NCI-H146 (cell line): ENCODE results near the gene RARB.

ENCODE experiments used
- DNase-seq: peaks from one replicate; lab custom pipeline; 2025; lab: John Stamatoyannopoulos, UW

Gene RARB

GRCh38 chr3:25448750-25449692 lies 21.0 kb downstream of the RARB start:
- DNase-seq = no peak

DNA sequence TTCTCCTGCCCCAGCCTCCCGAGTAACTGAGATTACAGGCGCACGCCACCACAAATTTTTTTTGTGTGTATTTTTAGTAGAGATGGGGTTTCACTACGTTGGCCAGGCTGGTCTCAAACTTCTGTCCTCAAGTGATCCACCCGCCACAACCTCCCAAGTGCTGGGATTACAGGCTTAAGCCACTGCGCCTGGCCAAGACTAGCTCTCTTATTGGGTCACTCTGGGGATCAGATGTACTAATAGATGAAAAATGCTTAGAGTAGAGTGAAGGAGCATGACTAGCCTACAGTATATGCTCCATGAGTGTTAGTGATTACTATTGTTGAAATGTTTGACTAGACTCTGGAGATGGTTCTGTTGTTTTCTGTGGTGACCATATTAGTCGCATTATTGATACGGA lies 21.8 kb downstream of the RARB start:
- DNase-seq = no peak

GRCh38 chr3:25452192-25452591 lies 24.1 kb downstream of the RARB start:
- no peak for DNase-seq

DNA sequence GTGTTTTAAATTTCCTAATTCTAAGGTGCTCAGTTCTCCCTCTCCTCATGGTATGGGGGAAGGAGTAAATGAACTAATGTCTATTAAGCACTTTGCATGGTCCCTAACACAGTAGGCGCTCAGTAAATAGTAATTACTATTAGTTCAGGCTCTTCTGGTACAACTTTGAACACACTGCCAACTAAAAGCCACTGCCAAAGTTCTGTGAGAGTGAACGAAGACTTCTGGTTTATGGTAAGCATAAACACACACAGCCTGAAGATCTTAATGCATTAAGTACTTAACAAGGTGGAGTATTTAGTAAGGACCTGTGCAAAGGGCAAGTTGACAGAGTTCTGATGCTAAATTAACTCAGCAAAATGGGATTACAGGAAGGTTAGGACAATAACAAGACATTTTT lies 24.7 kb downstream of the RARB start:
- no peak for DNase-seq

DNA sequence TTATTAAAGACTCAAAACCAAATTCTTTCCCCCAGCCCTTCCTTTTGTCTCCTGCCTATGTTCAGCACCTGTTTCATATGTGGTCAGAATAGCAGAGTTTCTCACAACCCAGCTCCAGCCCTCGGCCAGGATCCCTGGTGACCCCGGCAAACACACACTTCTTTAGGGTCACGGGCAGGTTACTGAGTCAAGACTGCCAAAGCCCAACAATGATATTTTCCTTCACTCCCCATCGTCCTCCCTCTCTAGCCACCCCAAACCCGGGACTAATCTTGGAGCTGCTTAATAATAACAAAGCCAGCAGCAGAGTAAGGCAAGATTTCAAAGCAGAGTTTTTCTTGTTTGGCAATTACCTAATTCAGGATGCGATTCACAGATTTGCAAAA lies 25.5 kb downstream of the RARB start:
- DNase-seq = no peak

DNA sequence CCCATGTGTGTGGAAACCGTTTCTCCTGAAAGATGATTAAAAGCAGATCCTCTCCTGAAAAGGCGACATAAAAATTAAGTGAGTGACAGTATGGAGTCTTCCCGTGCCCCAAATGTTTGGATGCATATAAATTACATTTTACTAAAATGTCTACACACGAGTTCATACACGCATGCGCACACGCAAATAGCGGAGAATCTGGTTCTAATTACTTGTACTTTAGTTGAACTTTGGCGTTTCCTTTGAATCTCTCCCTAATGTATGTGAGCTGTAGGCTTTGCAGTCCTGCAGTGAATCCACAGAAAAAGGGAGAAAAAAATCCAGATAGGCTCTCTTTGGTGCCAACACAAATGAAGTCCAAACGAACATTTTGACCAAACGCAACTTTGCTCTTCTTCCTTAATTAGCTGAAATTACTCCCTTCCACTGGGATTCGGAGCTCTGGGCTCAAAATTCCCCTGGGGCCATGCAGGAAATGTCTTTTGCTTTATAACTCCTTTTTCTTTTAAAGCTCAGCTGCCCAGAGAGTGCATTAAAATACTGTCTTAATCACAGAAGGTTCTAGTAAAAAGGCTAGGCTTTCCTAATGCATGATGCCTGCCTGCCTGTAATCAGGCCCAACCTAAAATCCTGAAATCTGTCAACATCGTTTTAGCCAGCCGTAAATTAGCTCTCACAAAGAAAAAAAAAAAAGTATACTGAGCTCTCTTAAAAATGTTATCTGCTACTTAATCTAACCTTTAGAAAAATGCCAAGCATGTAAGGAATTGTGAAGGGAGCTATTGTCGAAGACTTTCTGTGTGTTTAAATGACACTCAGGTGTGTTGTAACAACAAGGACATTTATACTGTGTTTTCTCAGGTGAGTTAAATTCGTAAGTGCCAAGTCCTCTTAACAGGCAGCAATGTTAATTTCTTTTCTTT lies 26.2 kb downstream of the RARB start:
- no peak for DNase-seq

DNA sequence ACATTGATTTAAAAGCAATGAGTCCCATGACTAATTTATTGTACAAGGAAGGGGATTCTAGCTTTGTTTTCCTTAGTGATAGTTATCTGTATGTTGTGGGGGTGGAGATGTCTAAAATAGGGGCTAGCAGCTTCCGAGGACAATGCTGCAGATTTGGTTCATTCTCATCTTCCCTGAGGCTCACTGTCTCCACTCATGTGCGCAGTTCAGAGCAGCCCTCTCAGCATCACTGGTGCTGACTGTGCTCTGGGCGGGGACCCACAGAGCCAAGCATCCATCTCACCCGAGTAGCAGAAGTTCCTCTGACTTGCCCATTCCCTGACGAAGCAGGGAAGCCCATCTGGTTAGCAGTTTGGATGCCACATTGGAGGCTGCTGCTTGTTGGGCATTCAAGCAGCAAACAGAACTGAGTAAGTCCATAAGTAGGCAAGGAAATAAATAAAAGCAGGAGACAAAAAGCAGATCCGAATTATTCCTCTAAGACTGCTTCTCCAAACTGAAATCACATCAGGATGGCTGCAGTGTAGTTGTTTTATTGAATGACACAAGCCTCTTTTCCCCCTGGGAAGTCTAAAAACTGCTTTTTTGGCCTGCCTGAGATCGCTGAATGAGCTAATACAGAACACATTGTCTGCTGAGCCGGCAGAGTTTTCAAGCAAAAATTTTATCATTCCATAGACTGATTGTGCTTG lies 27.5 kb downstream of the RARB start:
- no peak for DNase-seq

DNA sequence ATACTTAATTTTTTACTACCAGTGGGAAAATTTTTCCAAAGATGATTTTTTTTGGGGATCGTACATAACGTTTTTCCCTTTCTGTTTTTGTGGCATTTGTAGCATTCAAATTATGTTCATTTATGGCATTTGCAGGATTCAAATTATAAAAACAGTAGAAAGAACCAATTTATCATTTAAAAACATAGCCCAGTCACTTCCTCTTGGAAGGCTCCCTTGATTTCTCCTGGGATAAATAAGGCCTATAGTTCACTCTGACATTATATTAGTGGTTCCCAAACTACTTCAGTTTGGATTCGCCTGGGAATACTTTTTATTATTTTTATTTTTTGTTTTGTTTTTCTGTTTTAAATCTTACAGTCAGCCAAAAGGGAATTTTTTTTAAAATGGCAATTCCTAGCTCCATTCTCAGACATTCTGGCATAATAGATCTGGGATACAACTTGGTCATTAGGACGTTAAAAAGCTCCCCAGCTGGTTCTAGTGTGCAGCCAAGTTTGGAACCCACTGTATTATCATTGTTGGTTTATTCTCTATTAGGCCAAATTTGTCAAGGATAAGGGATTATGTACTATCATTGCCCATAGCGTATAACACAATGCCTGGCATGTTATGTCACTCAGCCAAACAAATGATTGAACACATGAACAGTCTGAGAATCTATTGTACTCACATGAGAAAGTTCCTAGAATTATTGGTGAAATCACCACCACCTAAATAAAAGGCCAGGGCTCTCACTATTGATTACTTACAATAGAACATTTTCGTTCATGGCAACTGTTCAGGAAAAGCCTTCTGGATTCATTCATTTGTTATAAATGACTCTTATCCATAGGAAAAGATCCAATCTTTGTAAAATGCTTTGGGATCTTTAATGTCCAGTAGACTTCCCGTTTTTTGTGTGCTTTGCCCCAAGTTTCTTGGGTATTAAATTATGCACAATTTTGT lies 28.9 kb downstream of the RARB start:
- no peak for DNase-seq

DNA sequence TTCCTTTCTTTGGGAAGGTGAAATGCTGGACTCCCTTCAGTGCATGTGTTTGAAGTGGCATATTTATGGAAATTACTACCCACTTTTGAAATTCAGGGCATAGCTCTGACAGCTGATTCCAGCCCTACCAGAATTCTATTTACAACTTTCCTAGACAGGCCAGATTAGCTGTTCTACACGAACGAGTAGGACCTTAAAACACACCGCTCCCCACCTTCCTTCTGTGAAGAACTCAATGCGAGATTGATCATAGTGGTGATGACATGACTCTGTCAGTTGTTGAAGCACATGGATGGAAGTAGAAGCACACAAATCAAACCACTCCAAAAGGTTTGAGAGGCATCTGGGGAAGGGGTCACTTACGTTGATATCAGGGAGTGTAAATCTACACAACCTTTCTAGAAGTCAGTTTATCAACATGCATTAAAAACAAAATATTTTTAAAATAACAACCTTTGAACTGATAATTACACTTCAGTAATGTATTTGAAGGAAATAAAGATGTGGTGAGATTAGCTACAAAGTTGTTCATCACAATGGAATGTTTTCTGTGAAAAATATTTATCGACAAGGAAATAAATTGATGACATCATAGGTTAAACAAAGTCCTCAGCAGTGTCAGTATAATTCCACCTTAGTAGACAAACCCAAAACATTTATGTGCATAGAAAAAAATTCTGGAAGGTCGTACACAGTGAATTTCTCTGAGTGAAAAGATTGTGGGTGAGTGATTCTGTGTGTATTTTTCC lies 29.8 kb downstream of the RARB start:
- DNase-seq = no peak

DNA sequence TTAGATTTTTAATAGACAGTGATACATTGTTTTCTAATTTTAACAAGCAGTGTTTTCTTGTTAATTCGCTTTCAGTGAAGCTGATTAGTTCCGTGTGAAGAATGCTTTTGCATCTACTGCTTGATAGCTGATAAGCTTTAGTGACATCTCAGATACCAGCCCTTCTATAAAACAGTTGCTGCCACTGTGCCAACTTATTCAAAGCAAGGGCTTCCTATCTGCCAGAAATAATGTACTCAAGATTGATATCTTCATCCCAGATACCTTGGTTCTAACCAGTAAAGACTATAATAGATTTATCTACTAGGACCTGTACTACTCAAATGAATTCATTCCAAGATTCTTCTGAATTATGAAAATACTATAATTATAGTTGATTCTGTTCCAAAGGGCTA lies 30.4 kb downstream of the RARB start:
- DNase-seq = no peak

GRCh38 chr3:25460751-25461150 lies 32.7 kb downstream of the RARB start:
- no peak for DNase-seq

GRCh38 chr3:25461946-25462345 lies 33.9 kb downstream of the RARB start:
- no peak for DNase-seq

GRCh38 chr3:25462495-25462894 lies 34.4 kb downstream of the RARB start:
- no peak for DNase-seq

- no peak for DNase-seq
Observed at GRCh38 chr3:25463836-25464418, 35.9 kb downstream of the RARB start.

DNA sequence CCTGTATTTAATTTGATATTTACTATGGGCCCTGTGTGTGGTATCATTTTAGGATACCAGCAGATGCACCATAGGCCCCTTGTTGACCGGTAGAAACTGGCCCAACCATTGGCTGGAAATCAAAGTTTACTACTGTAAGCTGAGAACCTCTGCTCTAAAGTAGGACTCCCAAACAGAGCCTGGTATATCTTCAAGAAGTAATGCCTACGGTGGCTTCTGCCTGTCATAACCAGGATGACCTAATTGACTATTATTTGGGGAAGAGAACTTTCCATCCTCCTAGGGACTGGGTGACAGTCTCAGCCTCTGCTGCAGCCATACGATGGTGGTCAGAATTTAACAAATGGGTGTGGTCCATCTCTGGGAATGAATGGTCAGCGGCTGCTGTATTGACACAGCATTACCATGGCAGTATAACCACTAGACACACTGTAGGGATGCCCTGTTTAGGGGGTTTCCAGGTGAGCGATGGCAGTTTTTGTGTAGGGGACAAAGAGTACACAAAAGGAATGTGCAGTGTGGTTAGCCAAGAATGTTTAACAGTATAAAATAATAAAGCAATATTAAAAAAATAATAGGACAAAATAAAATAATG lies 37.3 kb downstream of the RARB start:
- DNase-seq = no peak

DNA sequence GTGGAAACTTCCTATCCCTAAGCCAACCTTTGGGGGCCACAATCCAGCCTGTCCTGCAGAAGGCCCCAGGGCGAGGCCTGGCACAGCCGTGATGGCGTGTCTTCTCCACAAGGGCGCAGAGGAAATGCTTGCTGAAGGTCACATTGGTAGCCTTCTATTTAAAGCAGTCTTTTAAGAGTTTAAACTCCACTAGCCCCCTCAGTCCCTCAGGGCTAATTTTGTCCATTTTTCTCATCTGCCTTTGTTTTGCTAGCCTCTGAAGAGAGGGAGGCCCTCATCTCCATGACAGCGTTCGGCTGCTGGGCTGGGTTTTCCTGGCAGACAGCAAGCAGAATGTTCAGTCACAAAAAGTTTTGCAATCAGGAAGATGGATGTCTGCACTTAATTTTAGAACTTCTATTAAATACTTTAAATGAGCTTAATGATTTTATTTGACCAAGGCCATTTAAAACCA lies 40.8 kb downstream of the RARB start:
- no peak for DNase-seq

GRCh38 chr3:25469558-25469957 lies 41.5 kb downstream of the RARB start:
- no peak for DNase-seq

- no peak for DNase-seq
Observed at GRCh38 chr3:25471081-25471768, 43.2 kb downstream of the RARB start.

- DNase-seq = no peak
Observed at GRCh38 chr3:25472153-25472552, 44.1 kb downstream of the RARB start.
